Lower leg skin (tissue), 3 donors: ENCODE data around the gene ERCC3.

Experiments used
- CTCF ChIP-seq, 3 donors: fragments of 450-650 bp; IDR thresholded peaks; one replicate each; pipeline ENCODE4 v1.5.1; 2016; ENCODE audit warnings: antibody characterized with exemption in 3 of 3, mild to moderate bottlenecking in 3 of 3, moderate library complexity in 2 of 3
- POLR2A ChIP-seq, 2 donors: fragments of 450-650 bp; IDR thresholded peaks; one replicate each; pipeline ENCODE4 v1.6.1; 2016 to 2017; ENCODE audit warnings: antibody characterized with exemption in 2 of 2, mild to moderate bottlenecking in 1 of 2, moderate library complexity in 1 of 2

DNA sequence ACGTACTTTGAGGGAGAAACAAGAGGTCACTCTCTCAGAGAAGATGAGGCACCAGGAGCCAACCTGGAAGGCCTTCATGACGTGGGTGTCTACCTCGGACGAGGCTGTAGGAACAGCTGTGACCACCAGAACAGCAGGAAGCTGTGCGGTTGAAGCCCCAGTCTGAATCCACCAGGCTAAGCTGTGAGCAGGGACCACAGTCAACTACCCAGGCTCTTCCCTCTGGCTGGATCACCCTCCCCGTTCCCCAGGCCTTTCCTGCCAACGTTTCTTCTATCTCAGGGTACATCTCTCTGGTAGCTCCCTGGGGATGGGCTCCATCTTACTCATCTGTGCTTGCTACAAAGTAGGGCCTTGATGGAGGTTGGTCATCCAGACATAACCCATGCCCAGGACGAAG is 37.1 kb downstream of the ERCC3 start:
- TF ChIP-seq CTCF (IDR thresholded peaks at IDR 0.05): no peak
- no peak for TF ChIP-seq POLR2A (IDR thresholded peaks at IDR 0.05)
